A549 (cell line): Measurements from ENCODE around the gene PLOD2.

Experiments
- MYC ChIP-seq: IDR thresholded peaks from 2 replicates; pipeline ENCODE4 v1.6.1; 2012; ENCODE audit warnings: mild to moderate bottlenecking, inconsistent platforms, low read length, improper control_type of control experiment, borderline replicate concordance
- NFE2L2 ChIP-seq: fragments of 150-350 bp; conservative IDR thresholded peaks from 2 replicates; pipeline ENCODE4 v1.6.1; 2014; ENCODE audit warnings: low read length
- TF ChIP-seq, protein P1 (sequence below): fragments of >200 bp; sonication (Bioruptor Twin); formaldehyde crosslinking; IDR thresholded peaks from 3 replicates; pipeline ENCODE4 v1.5.1; 2016
- TF ChIP-seq, protein P2 (sequence below): fragments of 450-650 bp; IDR thresholded peaks from 2 replicates; pipeline ENCODE4 v1.6.1; 2014; ENCODE audit warnings: antibody characterized with exemption

DNA sequence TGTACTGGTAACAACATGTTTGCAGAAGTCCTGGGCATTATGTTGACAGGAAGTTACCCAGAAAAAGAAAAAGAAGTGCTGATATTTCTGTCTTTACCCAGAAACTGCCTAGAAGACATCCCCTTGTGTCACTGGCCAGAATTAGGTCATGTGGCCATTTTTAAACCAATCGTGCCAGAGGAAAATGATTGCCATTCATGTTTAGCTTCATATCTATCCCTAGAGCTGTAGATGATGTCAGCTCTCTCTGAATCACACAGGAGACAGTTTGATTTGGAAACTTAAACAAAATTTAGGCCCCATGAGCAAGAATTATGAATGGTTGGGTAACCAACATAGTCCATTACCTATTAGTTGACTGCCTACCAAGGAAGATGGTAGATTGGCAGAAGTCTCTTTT lies 8.9 kb upstream of the PLOD2 start:
- TF ChIP-seq, protein P1, sequence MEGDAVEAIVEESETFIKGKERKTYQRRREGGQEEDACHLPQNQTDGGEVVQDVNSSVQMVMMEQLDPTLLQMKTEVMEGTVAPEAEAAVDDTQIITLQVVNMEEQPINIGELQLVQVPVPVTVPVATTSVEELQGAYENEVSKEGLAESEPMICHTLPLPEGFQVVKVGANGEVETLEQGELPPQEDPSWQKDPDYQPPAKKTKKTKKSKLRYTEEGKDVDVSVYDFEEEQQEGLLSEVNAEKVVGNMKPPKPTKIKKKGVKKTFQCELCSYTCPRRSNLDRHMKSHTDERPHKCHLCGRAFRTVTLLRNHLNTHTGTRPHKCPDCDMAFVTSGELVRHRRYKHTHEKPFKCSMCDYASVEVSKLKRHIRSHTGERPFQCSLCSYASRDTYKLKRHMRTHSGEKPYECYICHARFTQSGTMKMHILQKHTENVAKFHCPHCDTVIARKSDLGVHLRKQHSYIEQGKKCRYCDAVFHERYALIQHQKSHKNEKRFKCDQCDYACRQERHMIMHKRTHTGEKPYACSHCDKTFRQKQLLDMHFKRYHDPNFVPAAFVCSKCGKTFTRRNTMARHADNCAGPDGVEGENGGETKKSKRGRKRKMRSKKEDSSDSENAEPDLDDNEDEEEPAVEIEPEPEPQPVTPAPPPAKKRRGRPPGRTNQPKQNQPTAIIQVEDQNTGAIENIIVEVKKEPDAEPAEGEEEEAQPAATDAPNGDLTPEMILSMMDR, result no peak
- no peak for TF ChIP-seq NFE2L2
- TF ChIP-seq MYC, result no peak
- TF ChIP-seq, protein P2, sequence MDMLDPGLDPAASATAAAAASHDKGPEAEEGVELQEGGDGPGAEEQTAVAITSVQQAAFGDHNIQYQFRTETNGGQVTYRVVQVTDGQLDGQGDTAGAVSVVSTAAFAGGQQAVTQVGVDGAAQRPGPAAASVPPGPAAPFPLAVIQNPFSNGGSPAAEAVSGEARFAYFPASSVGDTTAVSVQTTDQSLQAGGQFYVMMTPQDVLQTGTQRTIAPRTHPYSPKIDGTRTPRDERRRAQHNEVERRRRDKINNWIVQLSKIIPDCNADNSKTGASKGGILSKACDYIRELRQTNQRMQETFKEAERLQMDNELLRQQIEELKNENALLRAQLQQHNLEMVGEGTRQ, result no peak
